ENCODE measurements around the gene TNFAIP8L3. TPM values are rescaled to one million over a fixed set of nuclear protein-coding genes. Genes with fewer than 3 reads are reported as not detected.

TNFAIP8L3 gene
- total and polyA plus RNA-seq, 2 of the 4 experiments (the other 2 are of a cell fraction), result 0.29 to 0.90 TPM

DNA sequence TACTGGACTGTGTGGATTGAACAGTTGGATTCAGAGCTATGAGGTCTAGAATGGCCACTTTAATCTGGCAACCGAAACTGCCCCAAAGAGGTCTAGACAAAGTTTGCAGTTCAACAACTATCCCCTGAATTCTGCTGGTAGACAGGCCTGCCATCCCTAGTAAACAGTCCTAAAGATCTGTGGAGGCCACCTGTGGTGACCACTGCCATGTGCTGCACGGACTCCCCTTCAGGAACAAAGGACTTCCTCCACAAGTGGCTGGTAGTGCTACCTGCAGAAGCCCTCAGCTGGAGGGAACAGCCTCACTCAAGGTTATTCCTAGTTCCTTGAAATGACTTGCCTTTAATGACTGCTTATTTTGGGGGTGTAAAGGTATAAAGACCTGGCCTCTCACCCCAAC, 6.1 kb downstream of the TNFAIP8L3 start:
- Histone ChIP-seq H3K36me3 (ENCODE audit: control insufficient read depth, insufficient read depth, low read length) (no peaks in the 10 kb centered on the region), H3K27me3 (ENCODE audit: control insufficient read depth, insufficient read depth, low read length) (peaks cover 46% of the 10 kb centered on the region), H2AFZ (replicated peaks; ENCODE audit: low read length, poor library complexity) (no peak overlapping the region), H3K56ac (ENCODE audit: extremely low read depth, insufficient read depth, low read length) (no peak overlapping the region), H3K4me1 (ENCODE audit: control insufficient read depth, insufficient read depth, low read length) (peaks cover 2% of the 10 kb centered on the region; the same call in 1 of the 2 replicates), H4K8ac (ENCODE audit: low read depth in 2 of 2, low read length in 2 of 2) (no peak overlapping the region), H2AK9ac (replicated peaks; ENCODE audit: low read depth, low read length, poor library complexity) (no peak overlapping the region), H4K91ac (ENCODE audit: insufficient read depth, low read depth, low read length) (no peak overlapping the region), H3K27ac (ENCODE audit: insufficient read depth, low read length) (no peak overlapping the region), H2BK120ac (ENCODE audit: low read depth, low read length) (no peak overlapping the region), H2AK5ac (ENCODE audit: low read depth, low read length) (no peak overlapping the region), H2BK15ac (ENCODE audit: low read depth, low read length) (no peak overlapping the region), H2BK20ac (ENCODE audit: low read depth, low read length) (no peak overlapping the region), H4K5ac (ENCODE audit: low read depth, low read length) (no peak overlapping the region), H3K4me3 (ENCODE audit: insufficient read depth, low read depth, low read length) (no peak overlapping the region), H3K4me2 (ENCODE audit: low read depth, low read length) (no peak overlapping the region), H3K14ac (replicated peaks; ENCODE audit: low read depth, low read length) (no peak overlapping the region), H3K79me1 (ENCODE audit: low read depth in 1 of 2, low read length in 2 of 2) (no peaks in the 10 kb centered on the region), H2BK5ac (ENCODE audit: low read depth, low read length, poor library complexity, severe bottlenecking) (no peak overlapping the region), H3K23ac (ENCODE audit: low read depth, low read length) (no peak overlapping the region), H4K20me1 (ENCODE audit: insufficient read depth, low read length) (no peaks in the 10 kb centered on the region), H3K9me1 (ENCODE audit: insufficient read depth, low read length) (no peaks in the 10 kb centered on the region), H3K9ac (ENCODE audit: low read depth, low read length) (no peak overlapping the region), H3K9me3 (ENCODE audit: control insufficient read depth, insufficient read depth, low read length) (no peaks in the 10 kb centered on the region), H3K4ac (ENCODE audit: low read depth, low read length) (no peak overlapping the region), H3K18ac (ENCODE audit: low read depth, low read length) (no peak overlapping the region)
- ATAC-seq (ENCODE audit: low read depth) (no peak), DNase-seq (no peak)
- BruUV-seq (replicated peaks), result no TSS peak
- no CpG with 5 or more reads among the region's 2 CpGs for WGBS, 2 experiments (ENCODE audit: extremely low coverage in 2 of 2, insufficient read length in 1 of 2)
- in situ Hi-C loops (cut with MboI; ENCODE audit: low sequenced_read_pairs) (no loop called here), intact Hi-C loops (cut with micrococcal nuclease) (no loop called here), dilution Hi-C loops (cut with HindIII; ENCODE audit: low sequenced_read_pairs, unreplicated experiment) (no loop called here)
- POLR2A ChIA-PET (ENCODE audit: unreplicated experiment), result no interaction called here
- CTCF ChIA-PET, result no interaction called here
- TF ChIP-seq MXI1 (IDR thresholded peaks at IDR 0.05; ENCODE audit: borderline replicate concordance, low read depth, low read length), result no peak
- TF ChIP-seq MAZ (IDR thresholded peaks at IDR 0.05; ENCODE audit: borderline replicate concordance, low read depth, low read length), result no peak
- TF ChIP-seq RCOR1 (IDR thresholded peaks at IDR 0.05; ENCODE audit: insufficient replicate concordance, low read length), result no peak
